Body of pancreas (tissue), 4 donors: ENCODE data around the gene TMEM169. TPM values are rescaled to one million over a fixed set of nuclear protein-coding genes. Genes with fewer than 3 reads are reported as not detected.

Experiments used
- ATAC-seq: fragments of 150-250 bp; one replicate; pipeline ENCODE4 v1.9.1; 2016
- DNase-seq, 4 donors: peaks; one replicate each; pipeline ENCODE4 v3.0.0-alpha.2; 2019
- H3K27ac ChIP-seq, 4 donors: fragments of 200-600 bp; sonication (generic); 1 replicate in 3 of 4; 2 replicates in 1 of 4; pipeline versions ENCODE4 v1.5.1 to v1.6.1; 2016 to 2019; ENCODE audit warnings: mild to moderate bottlenecking in 1 of 4, mixed read lengths in 1 of 4, moderate library complexity in 1 of 4
- H3K27me3 ChIP-seq, 2 donors: fragments of 200-600 bp; sonication (generic); one replicate each; pipeline ENCODE4 v1.6.0; 2016; ENCODE audit warnings: mild to moderate bottlenecking in 1 of 2
- H3K36me3 ChIP-seq, 2 donors: fragments of 200-600 bp; sonication (generic); replicated peaks in 1 of 2; 2 replicates each; pipeline ENCODE4 v1.5.1; 2016; ENCODE audit warnings: low read depth in 2 of 2; ENCODE audit not compliant: insufficient read depth in 1 of 2
- H3K4me1 ChIP-seq: fragments of 200-600 bp; sonication (generic); one replicate; pipeline ENCODE4 v1.6.0; 2016
- H3K4me3 ChIP-seq, 2 donors: fragments of 200-600 bp; sonication (generic); 1 replicate in 1 of 2; 2 replicates in 1 of 2; pipeline ENCODE4 v1.5.1; 2016 to 2019
- H3K9me3 ChIP-seq, 3 donors: fragments of 200-600 bp; sonication (generic); 1 replicate in 2 of 3; 2 replicates in 1 of 3; pipeline ENCODE4 v1.5.1; 2016
- POLR2A ChIP-seq, 3 donors: fragments of 450-650 bp; IDR thresholded peaks; one replicate each; pipeline ENCODE4 v1.6.1; 2016; ENCODE audit warnings: antibody characterized with exemption in 3 of 3, mild to moderate bottlenecking in 2 of 3
- WGBS, 2 donors: methylation state at CpG; one replicate each; pipeline ENCODE4 v1.1.5; 2017; 5-methylcytosine and 5-hydroxymethylcytosine counted together
- intact Hi-C: fragments of 100-400 bp; cut with DNase I; formaldehyde crosslinking; loops from one replicate; pipeline ENCODE4 v1.15.1; 2023
- total RNA-seq, 2 donors: library from RNA; depleted of rRNA; stranded (reverse); fragments of >200 nt; gene quantifications; one replicate each; pipeline ENCODE4 v1.1.0, GENCODE V29; 2016
- TF ChIP-seq, protein P1 (sequence below), 7 experiments: fragments of 450-650 bp in 4 of 7; fragments of 200-600 bp in 3 of 7; sonication (generic) in 3 of 7; IDR thresholded peaks; one replicate each; pipeline ENCODE4 v1.5.1; 2016 to 2019; ENCODE audit warnings: antibody characterized with exemption in 7 of 7

TMEM169 gene
- total RNA-seq, 2 donors from 2014 or later, result 0.26 TPM; not detected in 1

DNA sequence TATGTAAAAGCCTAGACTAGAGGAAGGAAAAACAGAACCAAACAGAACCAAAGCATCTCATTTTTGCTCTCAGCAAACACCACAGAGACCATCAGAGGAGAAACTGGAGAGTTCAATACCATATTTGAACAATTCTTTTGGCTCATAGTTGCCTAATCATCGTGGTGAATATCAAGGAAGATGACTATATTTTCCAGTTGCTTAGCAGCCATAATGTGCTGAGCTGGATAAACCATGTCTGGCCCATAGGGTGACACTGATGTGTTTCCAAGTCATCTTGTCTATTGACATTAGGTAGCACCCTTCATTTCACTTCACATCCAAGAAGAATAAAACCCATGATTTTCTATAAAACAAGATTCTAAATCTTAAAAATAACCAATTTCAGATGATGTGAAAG is 21.5 kb downstream of the TMEM169 start:
- intact Hi-C loops, result no loop called here
- 27 to 40% methylated on average over 1 of the region's 1 CpG for WGBS, 2 donors
- H3K36me3 ChIP-seq, result no peaks in the 10 kb centered on the region
- no peak for TF ChIP-seq POLR2A (IDR thresholded peaks at IDR 0.05)
- TF ChIP-seq, protein P1, sequence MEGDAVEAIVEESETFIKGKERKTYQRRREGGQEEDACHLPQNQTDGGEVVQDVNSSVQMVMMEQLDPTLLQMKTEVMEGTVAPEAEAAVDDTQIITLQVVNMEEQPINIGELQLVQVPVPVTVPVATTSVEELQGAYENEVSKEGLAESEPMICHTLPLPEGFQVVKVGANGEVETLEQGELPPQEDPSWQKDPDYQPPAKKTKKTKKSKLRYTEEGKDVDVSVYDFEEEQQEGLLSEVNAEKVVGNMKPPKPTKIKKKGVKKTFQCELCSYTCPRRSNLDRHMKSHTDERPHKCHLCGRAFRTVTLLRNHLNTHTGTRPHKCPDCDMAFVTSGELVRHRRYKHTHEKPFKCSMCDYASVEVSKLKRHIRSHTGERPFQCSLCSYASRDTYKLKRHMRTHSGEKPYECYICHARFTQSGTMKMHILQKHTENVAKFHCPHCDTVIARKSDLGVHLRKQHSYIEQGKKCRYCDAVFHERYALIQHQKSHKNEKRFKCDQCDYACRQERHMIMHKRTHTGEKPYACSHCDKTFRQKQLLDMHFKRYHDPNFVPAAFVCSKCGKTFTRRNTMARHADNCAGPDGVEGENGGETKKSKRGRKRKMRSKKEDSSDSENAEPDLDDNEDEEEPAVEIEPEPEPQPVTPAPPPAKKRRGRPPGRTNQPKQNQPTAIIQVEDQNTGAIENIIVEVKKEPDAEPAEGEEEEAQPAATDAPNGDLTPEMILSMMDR (IDR thresholded peaks at IDR 0.05), result no peak
- H3K27me3 ChIP-seq, result no peaks in the 10 kb centered on the region
- no peak for DNase-seq
- no peak for ATAC-seq
- H3K4me1 ChIP-seq, result no peaks in the 10 kb centered on the region
- no peak overlapping the region for H3K4me3 ChIP-seq
- no peaks in the 10 kb centered on the region for H3K9me3 ChIP-seq
- no peak overlapping the region for H3K27ac ChIP-seq

DNA sequence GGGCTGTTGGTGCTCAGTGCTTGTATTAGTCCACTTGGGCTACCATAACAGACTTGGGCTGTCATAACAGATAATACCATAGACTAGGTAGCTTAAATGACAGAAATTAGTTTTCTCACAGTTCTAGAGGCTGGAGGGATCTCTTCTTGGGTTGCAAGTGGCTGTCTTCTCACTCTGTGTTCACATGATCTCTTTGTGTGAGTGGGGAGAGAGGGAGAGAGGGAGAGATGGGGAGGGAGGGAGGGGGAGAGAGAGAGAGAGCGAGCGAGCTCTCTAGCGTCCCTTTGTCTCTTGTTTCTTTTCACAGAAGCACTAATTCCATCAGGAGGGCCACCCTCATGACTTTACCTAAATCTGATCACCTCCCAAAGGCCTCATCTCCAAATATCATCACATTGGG is 23.0 kb downstream of the TMEM169 start:
- Histone ChIP-seq H3K4me3 (no peak overlapping the region), H3K9me3 (no peaks in the 10 kb centered on the region), H3K4me1 (peaks cover 3% of the 10 kb centered on the region), H3K27me3 (no peaks in the 10 kb centered on the region), H3K27ac (no peak overlapping the region), H3K36me3 (no peaks in the 10 kb centered on the region)
- no peak for ATAC-seq
- TF ChIP-seq POLR2A (IDR thresholded peaks at IDR 0.05), result no peak
- TF ChIP-seq, protein P1 (IDR thresholded peaks at IDR 0.05), result no peak
- 71 to 77% methylated on average over 3 of the region's 3 CpGs for WGBS, 2 donors
- no peak for DNase-seq
- intact Hi-C loops, result no loop called here

DNA sequence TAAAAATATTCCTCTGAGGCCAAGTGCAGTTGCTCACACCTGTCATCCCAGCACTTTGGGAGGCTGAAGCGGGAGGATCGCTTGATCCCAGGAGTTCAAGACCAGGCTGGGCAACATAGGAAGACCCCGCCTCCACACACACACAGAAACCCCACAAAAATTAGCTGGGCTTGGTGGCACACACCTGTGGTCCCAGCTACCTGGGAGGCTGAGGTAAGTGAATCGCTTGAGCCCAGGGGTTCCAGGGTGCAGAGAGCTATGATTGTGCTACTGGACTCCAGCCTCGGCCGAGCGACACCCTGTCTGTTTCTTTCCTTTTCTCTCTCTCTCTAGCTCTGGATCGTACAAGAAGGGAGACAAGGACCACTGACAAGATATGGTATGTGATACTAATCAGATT is 25.6 kb downstream of the TMEM169 start:
- WGBS, 2 donors, result 88 to 91% methylated on average over 8 of the region's 8 CpGs
- intact Hi-C loops, result no loop called here
- Histone ChIP-seq H3K36me3 (peaks cover 0 to 2% of the 10 kb centered on the region in 2 donors), H3K4me1 (peaks cover 22% of the 10 kb centered on the region), H3K27ac (no peak overlapping the region), H3K4me3 (no peak overlapping the region), H3K9me3 (no peaks in the 10 kb centered on the region), H3K27me3 (no peaks in the 10 kb centered on the region)
- ATAC-seq (no peak), DNase-seq (no peak)
- no peak for TF ChIP-seq POLR2A (IDR thresholded peaks at IDR 0.05)
- TF ChIP-seq, protein P1 (IDR thresholded peaks at IDR 0.05), result no peak

DNA sequence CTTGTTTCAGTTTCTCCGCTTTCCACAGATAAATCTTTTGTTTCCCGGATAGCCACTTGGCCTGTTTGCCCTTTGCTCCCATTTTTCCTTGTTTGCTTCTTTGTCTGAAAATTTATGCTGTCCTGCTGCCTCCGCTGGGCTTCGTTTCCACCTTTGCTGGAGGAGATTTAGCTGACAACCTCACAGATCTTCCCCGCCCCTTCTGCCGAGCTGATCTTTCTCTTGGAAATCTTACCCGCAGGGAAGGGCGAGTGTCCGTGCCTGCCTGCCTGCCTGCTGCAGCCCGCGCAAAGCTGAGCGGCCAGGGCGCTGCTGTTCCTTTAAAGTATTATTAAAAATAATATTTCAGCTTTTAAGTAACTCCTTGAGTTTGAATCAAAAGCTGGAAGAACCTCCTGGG is 26.0 kb downstream of the TMEM169 start:
- Histone ChIP-seq H3K27me3 (no peaks in the 10 kb centered on the region), H3K36me3 (peaks cover 0 to 2% of the 10 kb centered on the region in 2 donors), H3K9me3 (no peaks in the 10 kb centered on the region), H3K4me3 (no peak overlapping the region), H3K4me1 (peaks cover 23% of the 10 kb centered on the region), H3K27ac (no peak overlapping the region)
- intact Hi-C loops, result no loop called here
- WGBS, 2 donors, result 59 to 69% methylated on average over 13 of the region's 13 CpGs
- no peak for DNase-seq
- TF ChIP-seq, protein P1 (IDR thresholded peaks at IDR 0.05), result no peak
- no peak for TF ChIP-seq POLR2A (IDR thresholded peaks at IDR 0.05)
- no peak for ATAC-seq

DNA sequence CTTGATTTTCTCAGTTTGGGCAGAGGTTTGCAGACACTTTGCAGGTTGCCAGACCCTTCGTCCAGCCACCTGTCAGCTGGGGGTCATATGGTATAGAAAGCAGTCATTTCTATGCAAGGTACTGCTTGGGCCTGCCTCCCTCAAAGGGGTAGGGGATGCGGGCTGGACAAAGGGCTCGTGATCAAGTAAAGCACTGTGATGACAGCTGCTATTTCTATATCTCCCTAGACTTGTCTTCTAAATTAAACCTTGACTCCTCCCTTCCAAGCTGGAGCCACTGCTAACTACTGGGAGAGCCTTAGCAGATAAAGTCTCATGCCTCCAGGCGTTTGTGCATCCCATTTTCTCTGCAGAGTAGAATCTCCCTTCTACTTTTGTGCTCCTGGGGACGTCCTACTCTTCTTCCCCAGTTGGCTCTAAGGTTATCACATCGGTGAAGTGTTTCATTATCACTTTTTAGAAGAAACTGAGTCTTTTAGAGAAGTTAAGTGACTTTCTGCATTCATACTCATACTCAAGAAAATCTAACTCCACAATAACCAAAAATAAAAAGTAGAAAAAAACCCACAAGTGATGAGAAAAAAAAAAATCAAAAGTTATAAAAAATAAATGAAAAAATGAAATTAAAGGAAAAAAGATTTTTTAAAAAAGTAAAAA is 26.7 kb downstream of the TMEM169 start:
- Histone ChIP-seq H3K27ac (peak overlapping the region in 3 of 4 donors; percentile 73 to 93 (median 88)), H3K4me1 (peaks cover 29% of the 10 kb centered on the region), H3K4me3 (no peak overlapping the region), H3K27me3 (no peaks in the 10 kb centered on the region), H3K9me3 (no peaks in the 10 kb centered on the region), H3K36me3 (peaks cover 0 to 4% of the 10 kb centered on the region in 2 donors)
- DNase-seq (no peak), ATAC-seq (no peak)
- no peak for TF ChIP-seq POLR2A (IDR thresholded peaks at IDR 0.05)
- TF ChIP-seq, protein P1 (IDR thresholded peaks at IDR 0.05), result no peak
- intact Hi-C loops, result no loop called here
- 53 to 62% methylated on average over 6 of the region's 6 CpGs for WGBS, 2 donors
